RWPE1 (cell line): ENCODE measurements around the gene SKOR1.

Experiments
- CTCF ChIA-PET: fragments of 350-600 bp; sonication (Branson Sonifier 250); formaldehyde crosslinking; extraction: SDS; loops from one replicate; lab custom pipeline; 2021; lab: Yijun Ruan, JAX
- POLR2A ChIA-PET: fragments of 400-600 bp; formaldehyde crosslinking; extraction: SDS; loops from one replicate; lab custom pipeline; 2020; ENCODE audit warnings: antibody characterized with exemption; ENCODE audit not compliant: low non-redundant PET; lab: Yijun Ruan, JAX
- DNase-seq: peaks from one replicate; pipeline ENCODE4 v3.0.0; 2012; ENCODE audit warnings: low spot score
- H3K27ac ChIP-seq: fragments of 450-650 bp; 2 replicates; pipeline ENCODE4 v1.5.1; 2017
- TF ChIP-seq, protein P1 (sequence below): fragments of 450-650 bp; conservative IDR thresholded peaks from 2 replicates; pipeline ENCODE4 v1.5.1; 2017; ENCODE audit warnings: low read depth, mild to moderate bottlenecking

SKOR1 gene

DNA sequence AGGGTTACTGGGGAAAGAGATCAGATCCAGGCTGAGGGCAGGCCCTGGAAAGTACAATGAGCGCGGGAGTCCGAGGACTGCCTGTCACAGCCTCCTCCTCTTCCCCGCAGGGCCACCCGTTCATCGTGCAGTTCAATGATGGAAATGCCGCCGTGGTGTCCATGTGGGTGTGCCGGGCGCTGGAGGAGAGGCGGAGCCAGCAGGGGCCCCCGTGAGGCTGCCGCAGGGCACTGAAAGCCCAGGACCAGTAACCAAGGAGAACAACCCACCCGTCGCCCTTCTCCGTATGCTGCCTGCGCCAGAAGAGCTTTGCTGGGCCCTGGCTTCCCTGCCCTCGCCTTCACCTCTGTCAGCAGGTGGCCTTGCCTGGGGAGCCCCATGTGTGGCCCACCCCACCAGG is 18.8 kb upstream of the SKOR1 start:
- ChIA-PET CTCF (interaction anchor here (0.6 kb wide), 1 partner anchor 364 kb away, joined by 4 read pairs; no protein-coding TSS in a partner anchor), POLR2A (no interaction called here)
- no peak overlapping the region for H3K27ac ChIP-seq
- no peak for DNase-seq
- TF ChIP-seq, protein P1, sequence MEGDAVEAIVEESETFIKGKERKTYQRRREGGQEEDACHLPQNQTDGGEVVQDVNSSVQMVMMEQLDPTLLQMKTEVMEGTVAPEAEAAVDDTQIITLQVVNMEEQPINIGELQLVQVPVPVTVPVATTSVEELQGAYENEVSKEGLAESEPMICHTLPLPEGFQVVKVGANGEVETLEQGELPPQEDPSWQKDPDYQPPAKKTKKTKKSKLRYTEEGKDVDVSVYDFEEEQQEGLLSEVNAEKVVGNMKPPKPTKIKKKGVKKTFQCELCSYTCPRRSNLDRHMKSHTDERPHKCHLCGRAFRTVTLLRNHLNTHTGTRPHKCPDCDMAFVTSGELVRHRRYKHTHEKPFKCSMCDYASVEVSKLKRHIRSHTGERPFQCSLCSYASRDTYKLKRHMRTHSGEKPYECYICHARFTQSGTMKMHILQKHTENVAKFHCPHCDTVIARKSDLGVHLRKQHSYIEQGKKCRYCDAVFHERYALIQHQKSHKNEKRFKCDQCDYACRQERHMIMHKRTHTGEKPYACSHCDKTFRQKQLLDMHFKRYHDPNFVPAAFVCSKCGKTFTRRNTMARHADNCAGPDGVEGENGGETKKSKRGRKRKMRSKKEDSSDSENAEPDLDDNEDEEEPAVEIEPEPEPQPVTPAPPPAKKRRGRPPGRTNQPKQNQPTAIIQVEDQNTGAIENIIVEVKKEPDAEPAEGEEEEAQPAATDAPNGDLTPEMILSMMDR, result no peak

DNA sequence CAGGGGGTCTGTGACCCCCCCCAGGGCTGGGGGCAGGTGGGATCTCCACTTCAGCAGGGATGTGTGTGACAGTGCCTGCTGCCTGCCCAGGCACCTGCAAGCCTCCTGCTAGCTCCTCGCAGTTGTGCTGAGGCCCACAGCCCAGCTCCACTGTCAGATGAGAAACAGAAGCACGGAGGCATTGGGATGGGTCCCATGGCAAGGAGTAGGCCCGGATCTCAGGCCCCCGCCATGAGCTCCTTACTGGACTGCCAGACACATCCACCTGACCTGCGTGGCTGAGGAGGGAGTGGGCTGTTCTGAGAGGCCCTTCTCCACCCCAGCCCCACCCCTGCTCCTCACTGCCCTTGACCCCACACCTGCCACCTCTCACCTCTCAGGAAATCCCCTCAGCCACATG is 18.2 kb upstream of the SKOR1 start:
- ChIA-PET CTCF (no interaction called here), POLR2A (no interaction called here)
- TF ChIP-seq, protein P1, result no peak
- no peak for DNase-seq
- H3K27ac ChIP-seq, result no peak overlapping the region

DNA sequence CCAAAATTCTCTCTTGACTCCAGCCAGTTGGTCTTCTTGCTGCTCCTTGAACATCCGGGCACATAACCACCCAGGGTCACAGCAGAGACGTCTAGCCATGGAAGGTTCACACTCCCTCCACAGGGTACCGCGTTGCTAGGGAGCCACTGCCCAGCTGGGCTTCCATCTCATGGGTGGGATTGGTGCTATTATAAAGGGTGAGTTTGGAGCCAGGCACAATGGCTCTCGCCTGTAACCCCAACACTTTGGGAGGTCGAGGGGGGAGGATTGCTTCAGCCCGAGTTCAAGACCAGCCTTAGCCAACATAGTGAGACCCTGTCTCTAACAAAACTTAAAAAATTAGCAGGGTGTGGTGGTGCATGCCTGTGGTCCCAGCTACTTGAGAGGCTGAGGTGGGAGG is 17.5 kb upstream of the SKOR1 start:
- no peak for DNase-seq
- ChIA-PET POLR2A (no interaction called here), CTCF (no interaction called here)
- H3K27ac ChIP-seq, result no peak overlapping the region
- TF ChIP-seq, protein P1, result no peak

DNA sequence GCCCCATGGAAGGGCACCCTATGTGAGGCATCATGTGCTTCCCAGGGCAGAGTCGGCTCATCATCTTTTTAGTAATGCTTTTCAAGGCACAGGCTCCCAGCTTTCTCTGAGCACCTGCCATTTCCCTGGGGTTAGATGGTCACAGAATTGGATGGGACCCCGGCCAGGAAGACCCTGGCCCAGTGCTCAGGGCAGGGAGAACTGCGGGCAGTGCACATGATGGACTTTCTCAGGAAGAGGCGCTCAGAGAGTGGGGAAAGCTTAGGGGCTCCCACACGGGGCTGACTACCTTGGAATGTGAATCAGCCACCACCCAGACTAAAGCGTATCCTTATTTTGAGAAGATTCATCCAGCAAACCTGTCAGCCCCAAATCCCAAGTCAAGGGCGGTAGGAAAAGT is 16.5 kb upstream of the SKOR1 start:
- TF ChIP-seq, protein P1, result no peak
- no peak for DNase-seq
- ChIA-PET POLR2A (no interaction called here), CTCF (interaction anchor here (0.7 kb wide), 1 partner anchor 13 kb away, joined by 4 read pairs; no protein-coding TSS in a partner anchor)
- no peak overlapping the region for H3K27ac ChIP-seq

DNA sequence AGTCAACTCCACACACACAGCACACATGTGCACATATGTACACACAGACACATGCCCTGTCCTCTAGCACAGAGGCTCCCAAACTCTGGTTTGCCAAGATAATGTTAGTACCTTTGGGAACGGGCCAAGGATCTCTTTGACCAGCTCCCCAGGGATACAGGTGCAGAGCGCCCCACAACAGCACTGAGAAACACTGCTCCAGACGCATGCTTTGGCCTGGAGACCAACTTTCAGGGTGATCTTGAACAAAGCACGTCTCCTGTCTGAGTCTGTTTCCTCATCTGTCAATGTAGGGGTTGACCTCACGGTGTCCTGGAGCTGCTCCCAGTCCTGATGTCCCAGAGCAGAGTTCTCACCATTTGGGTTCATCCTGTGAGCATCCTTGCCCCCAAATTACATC is 15.9 kb upstream of the SKOR1 start:
- ChIA-PET POLR2A (no interaction called here), CTCF (no interaction called here)
- H3K27ac ChIP-seq, result no peak overlapping the region
- TF ChIP-seq, protein P1, result no peak
- DNase-seq, result no peak

DNA sequence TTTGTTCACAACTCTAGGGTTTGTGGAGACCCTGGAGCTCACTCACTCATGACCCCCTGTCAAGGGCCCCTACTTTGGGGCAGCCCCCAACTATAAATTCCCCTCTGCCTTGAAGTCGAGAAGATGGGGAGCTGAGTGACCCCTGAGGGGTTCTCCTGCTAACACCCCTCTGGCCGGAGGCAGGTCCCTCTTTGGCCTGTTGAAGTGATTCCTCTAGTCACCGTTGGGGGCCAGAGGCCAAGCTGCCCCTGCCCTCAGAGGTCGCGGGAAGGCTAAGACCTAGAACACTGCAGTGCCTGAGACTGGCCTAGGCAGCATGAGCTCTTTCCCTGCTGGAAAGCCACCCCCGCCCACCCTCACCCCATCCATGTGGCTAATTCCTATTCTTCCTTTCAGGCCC is 15.4 kb upstream of the SKOR1 start:
- ChIA-PET POLR2A (no interaction called here), CTCF (no interaction called here)
- DNase-seq, result no peak
- TF ChIP-seq, protein P1, result no peak
- H3K27ac ChIP-seq, result no peak overlapping the region

DNA sequence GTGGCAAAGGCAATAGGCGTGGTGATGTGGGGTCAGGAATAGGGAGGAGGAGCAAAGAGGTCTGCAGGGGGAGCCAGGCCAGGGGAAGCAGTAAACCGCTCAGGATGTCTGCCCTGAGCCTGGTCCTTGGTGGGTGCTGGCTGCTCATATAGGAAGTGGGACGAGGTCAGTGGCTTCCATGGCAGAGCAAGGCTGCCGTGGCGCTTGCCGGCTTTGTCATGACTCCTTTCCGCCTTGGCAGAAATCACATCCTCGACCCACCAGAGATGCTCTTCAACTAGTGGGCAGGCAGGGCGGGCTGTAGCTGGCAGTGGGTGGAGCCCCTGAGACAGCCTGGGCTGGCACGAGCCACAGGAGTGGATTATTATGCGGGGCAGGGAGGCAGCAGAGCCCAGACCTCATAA is 13.1 kb upstream of the SKOR1 start:
- no peak for DNase-seq
- CTCF ChIA-PET, result no interaction called here

More for the DNA sequence above, 13.1 kb upstream of the SKOR1 start:
- POLR2A ChIA-PET, result no interaction called here
- TF ChIP-seq, protein P1, result no peak
- H3K27ac ChIP-seq, result no peak overlapping the region
